ENCODE measurements around the gene PARM1. TPM values are rescaled to one million over a fixed set of nuclear protein-coding genes. Genes with fewer than 3 reads are reported as not detected.

The PARM1 gene
- total and polyA plus RNA-seq, 2 experiments from 2014 or later, result 4.9 to 10.4 TPM

- ATAC-seq (no peak), DNase-seq (ENCODE audit: low spot score) (no peak)
- no peaks in the 10 kb centered on the region for H3K27me3 Mint-ChIP-seq (ENCODE audit: insufficient read depth, low read depth, poor library complexity)
- H2AFZ ChIP-seq, result no peak overlapping the region
- TF ChIP-seq ZNF331 (CRISPR knock-in tag; IDR thresholded peaks at IDR 0.05; ENCODE audit: low read depth), result no peak
- TF ChIP-seq ETS1 (IDR thresholded peaks at IDR 0.05), result no peak
- TF ChIP-seq EZH2 (IDR thresholded peaks at IDR 0.05; ENCODE audit: low read depth, unreplicated experiment), result no peak
- no peak for TF ChIP-seq JUNB (IDR thresholded peaks at IDR 0.05; ENCODE audit: unreplicated experiment)
- TF ChIP-seq POLR2AphosphoS5 (IDR thresholded peaks at IDR 0.05; ENCODE audit: low read depth), result no peak
- no peak overlapping the region for H3K27ac Mint-ChIP-seq
- no peaks in the 10 kb centered on the region for H3F3A ChIP-seq (replicated peaks; ENCODE audit: low read depth)
- H3K27me3 ChIP-seq (ENCODE audit: insufficient read depth), result no peaks in the 10 kb centered on the region
- H3K79me2 ChIP-seq (replicated peaks; ENCODE audit: insufficient read depth), result no peaks in the 10 kb centered on the region
- H3K4me1 Mint-ChIP-seq, result peaks cover 3% of the 10 kb centered on the region
- peaks cover 2% of the 10 kb centered on the region; the same call in 1 of the 2 replicates for H3K4me1 ChIP-seq (ENCODE audit: insufficient read depth)
- H3K27ac ChIP-seq (ENCODE audit: low read depth), result no peak overlapping the region
- no peak overlapping the region for H3K4me2 ChIP-seq
- no peak overlapping the region for H3K4me3 ChIP-seq
- H3K4me3 Mint-ChIP-seq, result no peak overlapping the region
- H4K20me1 ChIP-seq (replicated peaks; ENCODE audit: insufficient read depth), result no peaks in the 10 kb centered on the region
- peaks cover 3% of the 10 kb centered on the region; the same call in 2 of the 3 replicates for H3K36me3 Mint-ChIP-seq (ENCODE audit: low read depth)
- H3K36me3 ChIP-seq (ENCODE audit: insufficient read depth), result no peaks in the 10 kb centered on the region
- H3K9me3 Mint-ChIP-seq, result peaks cover 3% of the 10 kb centered on the region; the same call in 1 of the 3 replicates
- no peaks in the 10 kb centered on the region for H3K9me2 ChIP-seq (ENCODE audit: insufficient read depth)
Observed at GRCh38 chr4:74947798-74948197, 14.9 kb downstream of the PARM1 start.

- H3K36me3 Mint-ChIP-seq (ENCODE audit: low read depth), result no peaks in the 10 kb centered on the region
- Histone ChIP-seq H3F3A (replicated peaks; ENCODE audit: low read depth) (no peaks in the 10 kb centered on the region), H3K4me1 (ENCODE audit: insufficient read depth) (no peaks in the 10 kb centered on the region; the same call in 1 of the 2 replicates), H3K4me2 (no peak overlapping the region), H3K79me2 (replicated peaks; ENCODE audit: insufficient read depth) (no peaks in the 10 kb centered on the region), H3K9me2 (ENCODE audit: insufficient read depth) (no peaks in the 10 kb centered on the region), H3K4me3 (no peak overlapping the region), H4K20me1 (replicated peaks; ENCODE audit: insufficient read depth) (no peaks in the 10 kb centered on the region), H3K27ac (ENCODE audit: low read depth) (no peak overlapping the region), H3K27me3 (ENCODE audit: insufficient read depth) (no peaks in the 10 kb centered on the region), H2AFZ (no peak overlapping the region), H3K36me3 (ENCODE audit: insufficient read depth) (no peaks in the 10 kb centered on the region)
- no peak overlapping the region for H3K4me3 Mint-ChIP-seq
- H3K27ac Mint-ChIP-seq, result no peak overlapping the region
- no peak for DNase-seq (ENCODE audit: low spot score)
- H3K27me3 Mint-ChIP-seq (ENCODE audit: insufficient read depth, low read depth, poor library complexity), result no peaks in the 10 kb centered on the region
- TF ChIP-seq ETS1 (IDR thresholded peaks at IDR 0.05), result no peak
- no peak for TF ChIP-seq EZH2 (IDR thresholded peaks at IDR 0.05; ENCODE audit: low read depth, unreplicated experiment)
- no peak for TF ChIP-seq POLR2AphosphoS5 (IDR thresholded peaks at IDR 0.05; ENCODE audit: low read depth)
- TF ChIP-seq NANOG (IDR thresholded peaks at IDR 0.05; ENCODE audit: borderline replicate concordance), result no peak
- no peak for TF ChIP-seq ZNF331 (CRISPR knock-in tag; IDR thresholded peaks at IDR 0.05; ENCODE audit: low read depth)
- TF ChIP-seq STAT1 (IDR thresholded peaks at IDR 0.05; ENCODE audit: unreplicated experiment), result no peak
- TF ChIP-seq REST (IDR thresholded peaks at IDR 0.05; ENCODE audit: unreplicated experiment), result no peak
- TF ChIP-seq ZNF462 (CRISPR knock-in tag; IDR thresholded peaks at IDR 0.05), result no peak
- TF ChIP-seq ZNF114 (CRISPR knock-in tag; IDR thresholded peaks at IDR 0.05), result no peak
- H3K9me3 Mint-ChIP-seq, result peaks cover 3% of the 10 kb centered on the region; the same call in 1 of the 3 replicates
- H3K4me1 Mint-ChIP-seq, result no peaks in the 10 kb centered on the region
- no peak for ATAC-seq
Observed at GRCh38 chr4:74948236-74948635, 15.3 kb downstream of the PARM1 start.
